SHP77 (cell line): ENCODE measurements around the gene TRIAP1.
"Not testable (repeated sequence)": the region's sequence is repeated elsewhere in the genome, so short reads cannot be mapped to it uniquely, and the experiment has no call there.

Experiments used
- DNase-seq, 2 experiments: peaks; one replicate each; lab custom pipeline; 2025; lab: John Stamatoyannopoulos, UW

TRIAP1 gene

GRCh38 chr12:120445911-120446843, at the start of gene TRIAP1, which contains the start of gene GATC:
TRIAP1 (minus strand) TSS chr12:120446384; CDS start chr12:120446372, 12 bp downstream.
GATC (plus strand) TSS chr12:120446444; CDS start chr12:120446481, 37 bp downstream.
- DNase-seq = peak; percentile 69 to 81

DNA sequence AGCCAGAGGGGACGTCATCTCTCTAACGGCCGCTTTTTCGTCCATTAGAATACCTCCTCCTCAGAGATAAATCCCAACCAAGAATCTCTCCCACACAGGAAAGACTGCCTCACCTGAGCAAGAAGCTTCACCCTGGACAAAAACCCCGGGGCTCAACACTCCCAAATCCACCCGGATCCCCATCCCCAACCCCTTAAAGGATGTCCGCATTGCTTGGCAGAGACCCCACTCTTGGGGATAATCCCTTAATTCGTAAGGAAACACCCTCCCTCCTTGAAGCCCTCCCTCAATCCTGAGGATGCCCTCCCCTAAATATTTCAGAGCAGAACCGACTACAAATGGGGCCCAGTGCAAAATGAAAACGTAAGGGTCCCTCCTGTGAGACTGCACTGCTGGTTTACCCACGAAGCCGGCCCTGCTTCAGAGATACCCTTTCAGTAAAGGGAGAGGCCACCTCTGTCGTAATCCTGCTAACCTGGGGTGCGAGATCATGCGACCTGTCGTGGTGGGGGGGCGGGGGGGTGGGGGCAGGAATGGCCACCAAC, 49.1 kb upstream of the TRIAP1 start:
- DNase-seq = peak in 1 of 2 experiments; percentile 30

GRCh38 chr12:120490833-120491512, 44.8 kb upstream of the TRIAP1 start:
- DNase-seq = no peak

- DNase-seq = no peak
Measured at GRCh38 chr12:120490325-120490724, 44.1 kb upstream of the TRIAP1 start.

GRCh38 chr12:120489018-120489417, 42.8 kb upstream of the TRIAP1 start:
- DNase-seq = no peak

- no peak for DNase-seq
Measured at GRCh38 chr12:120488057-120488640, 42.0 kb upstream of the TRIAP1 start.

GRCh38 chr12:120487552-120487951, 41.4 kb upstream of the TRIAP1 start:
- DNase-seq = not testable (repeated sequence)

DNA sequence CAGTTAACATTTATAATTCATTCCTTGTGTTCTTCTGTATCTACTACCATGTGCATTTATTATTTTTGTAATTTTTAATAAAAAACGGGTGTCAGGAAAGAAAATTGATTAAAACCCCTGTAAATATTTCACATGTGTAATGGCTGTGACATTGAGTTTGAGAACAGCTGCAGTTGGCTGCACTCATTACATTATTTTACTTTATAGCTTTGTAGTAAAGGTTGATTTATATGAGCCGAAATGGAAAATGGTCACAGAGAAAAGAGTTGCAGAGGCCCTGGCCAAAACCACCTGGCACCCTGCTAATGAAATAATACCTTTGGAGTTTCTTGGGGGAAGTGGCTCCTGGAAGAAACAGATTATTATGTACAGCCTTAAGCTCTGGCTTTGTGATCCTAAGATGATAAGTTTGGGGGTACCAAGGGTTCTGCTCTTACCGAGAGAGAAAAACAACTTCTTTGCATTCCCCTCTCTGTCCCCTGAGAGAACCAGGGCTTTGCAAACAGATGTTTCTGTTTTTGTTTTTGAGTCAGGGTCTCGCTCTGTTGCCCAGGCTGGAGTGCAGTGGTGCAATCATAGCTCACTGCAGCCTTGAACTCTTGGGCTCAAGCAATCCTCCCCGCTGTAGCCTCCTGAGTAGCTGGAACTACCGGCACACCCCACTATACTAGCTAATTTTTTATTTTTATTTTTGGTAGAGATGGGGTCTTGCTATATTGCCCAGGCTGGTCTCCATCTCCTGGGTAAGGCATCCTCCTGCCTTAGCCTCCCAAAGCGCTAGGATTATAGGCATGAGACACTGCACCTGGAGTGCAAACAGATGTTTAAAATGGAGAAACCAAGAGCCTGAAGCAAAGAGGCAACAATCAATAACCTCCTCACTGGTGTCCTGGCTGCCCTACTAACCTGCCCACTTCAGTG, 40.0 kb upstream of the TRIAP1 start:
- no peak for DNase-seq

GRCh38 chr12:120483621-120484020, 37.4 kb upstream of the TRIAP1 start:
- DNase-seq = no peak

GRCh38 chr12:120481022-120481767, 35.0 kb upstream of the TRIAP1 start:
- DNase-seq = no peak

- DNase-seq = no peak
Measured at GRCh38 chr12:120480211-120480610, 34.0 kb upstream of the TRIAP1 start.

GRCh38 chr12:120479458-120479857, 33.3 kb upstream of the TRIAP1 start:
- no peak for DNase-seq

- no peak for DNase-seq
Measured at GRCh38 chr12:120475643-120476042, 29.5 kb upstream of the TRIAP1 start.

DNA sequence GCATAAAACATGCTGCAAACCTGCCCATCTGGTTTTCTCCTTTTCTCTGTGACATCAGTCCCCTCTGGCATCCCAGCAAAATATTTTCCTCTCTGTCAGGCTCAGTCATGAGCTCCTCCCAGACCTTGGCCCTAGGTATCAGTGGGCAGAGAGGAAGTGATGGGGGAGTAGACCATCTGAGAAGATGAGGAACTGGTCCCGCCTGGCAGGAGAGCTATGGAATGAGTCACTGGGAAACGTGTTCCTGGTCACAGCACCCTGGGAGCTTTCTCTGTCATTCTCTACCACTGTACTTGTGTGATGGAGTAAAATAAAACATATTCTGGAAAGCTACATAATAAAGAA, 28.4 kb upstream of the TRIAP1 start:
- DNase-seq = no peak

DNA sequence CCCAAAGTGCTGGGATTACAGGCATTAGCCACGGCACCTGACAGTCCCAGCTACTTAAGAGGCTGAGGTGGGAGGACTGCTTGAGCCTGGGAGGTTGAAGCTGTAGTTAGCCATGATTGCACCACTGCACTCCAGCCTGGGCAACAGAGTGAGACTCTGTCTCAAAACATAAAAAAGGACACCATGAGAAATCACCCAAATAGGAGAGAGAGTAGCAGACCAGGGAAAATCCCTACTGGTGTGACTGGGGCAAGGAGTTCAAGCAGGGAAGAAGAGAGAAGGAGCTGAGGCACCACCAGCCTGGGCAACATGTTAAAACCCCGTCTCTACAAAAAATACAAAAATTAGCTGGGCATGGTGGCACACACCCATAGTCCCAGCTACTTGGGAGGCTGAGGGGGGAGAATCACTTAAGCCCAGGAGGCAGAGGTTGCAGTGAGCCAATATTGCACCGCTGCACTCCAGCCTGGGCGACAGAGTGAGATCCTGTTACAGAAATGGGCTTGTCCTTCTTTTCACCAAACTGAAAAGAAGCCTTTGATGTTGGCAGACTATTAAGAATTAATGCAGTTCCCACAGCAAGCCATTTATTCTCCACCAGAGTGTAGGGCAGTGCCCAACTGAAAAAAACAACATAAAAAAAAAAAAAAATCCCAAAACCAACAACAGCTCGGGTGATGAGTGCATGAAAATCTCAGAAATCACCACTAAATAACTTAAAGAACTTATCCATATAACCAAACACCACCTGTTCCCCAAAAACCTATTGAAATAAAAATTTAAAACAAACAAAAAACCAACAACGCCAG, 27.8 kb upstream of the TRIAP1 start:
- DNase-seq = no peak

DNA sequence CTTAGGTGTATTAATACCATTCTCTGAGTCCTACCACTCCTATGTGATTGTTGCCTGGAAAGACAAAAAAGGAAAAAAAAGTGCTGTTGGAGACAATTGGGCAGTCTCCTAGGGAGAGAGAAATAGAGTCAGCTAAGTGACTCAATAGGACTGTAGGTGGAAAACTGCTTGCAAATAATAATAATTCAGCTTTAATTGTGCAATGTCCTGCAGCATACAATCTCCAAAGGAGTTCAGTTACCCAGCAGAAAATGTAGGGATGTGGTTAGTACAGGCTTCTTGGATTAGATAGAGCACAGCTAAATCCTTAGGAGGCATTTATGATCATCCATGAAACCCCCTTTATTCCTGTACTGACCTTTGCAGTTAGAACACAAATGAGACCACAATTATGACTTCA, 26.3 kb upstream of the TRIAP1 start:
- no peak for DNase-seq

DNA sequence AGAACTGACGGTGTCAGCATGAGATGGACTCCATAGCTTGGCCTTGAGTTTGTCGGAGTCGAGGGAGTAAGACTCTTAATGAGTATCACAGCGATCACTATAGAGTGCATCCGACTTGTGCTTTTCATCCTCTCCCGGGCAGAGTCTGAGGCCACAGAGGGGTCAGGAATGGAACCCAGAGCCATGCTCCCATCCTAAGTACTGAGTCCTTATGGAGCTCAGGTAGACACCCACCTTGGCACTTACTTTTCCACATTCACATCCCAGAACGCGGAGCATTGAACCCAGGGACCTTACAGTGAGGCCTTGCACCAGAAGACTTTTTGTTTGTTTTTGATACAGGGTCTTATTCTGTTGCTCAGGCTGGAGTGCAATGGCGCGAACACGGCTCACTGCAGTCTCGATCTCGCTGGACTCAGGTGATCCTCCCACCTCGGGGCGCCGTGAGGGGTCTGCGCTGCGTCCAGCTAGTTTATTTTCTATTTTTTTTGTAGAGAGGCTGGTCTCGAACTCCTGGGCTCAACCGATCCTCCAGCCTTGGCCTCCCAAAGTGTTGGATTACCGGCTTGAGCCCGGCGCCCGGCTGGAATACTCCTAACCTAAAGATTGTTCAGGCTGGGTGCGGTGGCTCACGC, 24.1 kb upstream of the TRIAP1 start:
- DNase-seq = peak in 1 of 2 experiments; percentile 69

GRCh38 chr12:120469450-120470149, 23.4 kb upstream of the TRIAP1 start, which contains the start of gene SRSF9:
SRSF9 (minus strand) TSS chr12:120469748; CDS start chr12:120469609, 139 bp downstream.
- peak; percentile 91 to 97 for DNase-seq
